HEK293 (cell line): ENCODE data around the gene ZFC3H1.

Experiments used
- CTCF ChIA-PET: fragments of 350-600 bp; formaldehyde crosslinking; extraction: SDS; loops from one replicate; lab custom pipeline; 2021; ENCODE audit warnings: antibody characterized with exemption; lab: Yijun Ruan, JAX
- POLR2A ChIA-PET: fragments of 300-600 bp; formaldehyde crosslinking; extraction: SDS; loops from one replicate; lab custom pipeline; 2020; ENCODE audit warnings: antibody characterized with exemption, inconsistent platforms; lab: Yijun Ruan, JAX
- H3K27ac ChIP-seq: fragments of 200-500 bp; sonication (Bioruptor generic); 2 replicates; pipeline ENCODE4 v1.5.1; 2014; ENCODE audit warnings: low read depth, low read length, control low read depth, inconsistent platforms; ENCODE audit errors: extremely low read depth
- H3K36me3 ChIP-seq, 2 experiments: fragments of 200-500 bp in 1 of 2; sonication (Bioruptor generic) in 1 of 2; 1 replicate in 1 of 2; 2 replicates in 1 of 2; pipeline ENCODE4 v1.5.1; 2014 to 2017; ENCODE audit warnings: inconsistent platforms in 2 of 2, low read length in 2 of 2; ENCODE audit not compliant: control insufficient read depth in 2 of 2, insufficient read depth in 1 of 2
- H3K4me1 ChIP-seq: fragments of 200-500 bp; sonication (Bioruptor generic); 2 replicates; pipeline ENCODE4 v1.5.1; 2014; ENCODE audit warnings: mild to moderate bottlenecking, low read length, inconsistent platforms; ENCODE audit not compliant: control insufficient read depth, insufficient read depth
- H3K4me3 ChIP-seq: 2 replicates; pipeline ENCODE4 v1.5.1; 2011; ENCODE audit warnings: low read depth, mild to moderate bottlenecking, control low read depth, low read length, moderate library complexity
- H3K9me3 ChIP-seq: fragments of 200-500 bp; sonication (Bioruptor generic); 2 replicates; pipeline ENCODE4 v1.5.1; 2014; ENCODE audit warnings: low read depth, low read length, inconsistent platforms; ENCODE audit not compliant: control insufficient read depth, insufficient read depth
- KLF16 ChIP-seq: fragments of 450-650 bp; formaldehyde crosslinking; IDR thresholded peaks from 2 replicates; pipeline ENCODE4 v1.5.1; 2017; ENCODE audit warnings: missing biosample characterization, missing genetic modification characterization
- PRDM1 ChIP-seq: fragments of 450-650 bp; formaldehyde crosslinking; IDR thresholded peaks from 2 replicates; pipeline ENCODE4; 2016; ENCODE audit warnings: missing biosample characterization, missing genetic modification characterization
- ZBTB8A ChIP-seq: fragments of 450-650 bp; formaldehyde crosslinking; IDR thresholded peaks from 2 replicates; pipeline ENCODE4 v1.5.1; 2016; ENCODE audit warnings: missing biosample characterization, missing genetic modification characterization
- ZFP41 ChIP-seq: fragments of 450-650 bp; formaldehyde crosslinking; IDR thresholded peaks from 2 replicates; pipeline ENCODE4 v1.5.1; 2016; ENCODE audit warnings: missing biosample characterization, missing genetic modification characterization, borderline replicate concordance
- ZNF114 ChIP-seq: fragments of 450-650 bp; formaldehyde crosslinking; IDR thresholded peaks from 2 replicates; pipeline ENCODE4 v1.5.0; 2017; ENCODE audit warnings: missing biosample characterization, missing genetic modification characterization
- ZNF146 ChIP-seq: fragments of 450-650 bp; formaldehyde crosslinking; IDR thresholded peaks from 2 replicates; pipeline ENCODE4 v1.5.1; 2016; ENCODE audit warnings: missing biosample characterization, missing genetic modification characterization
- ZNF148 ChIP-seq: fragments of 450-650 bp; formaldehyde crosslinking; IDR thresholded peaks from 2 replicates; pipeline ENCODE4 v1.5.0; 2017; ENCODE audit warnings: missing biosample characterization, missing genetic modification characterization, borderline replicate concordance
- ZNF26 ChIP-seq: fragments of 450-650 bp; formaldehyde crosslinking; IDR thresholded peaks from 2 replicates; pipeline ENCODE4 v1.5.1; 2016; ENCODE audit warnings: missing biosample characterization, missing genetic modification characterization
- ZNF324 ChIP-seq: fragments of 450-650 bp; formaldehyde crosslinking; IDR thresholded peaks from 2 replicates; pipeline ENCODE4 v1.5.1; 2016; ENCODE audit warnings: missing biosample characterization, missing genetic modification characterization
- ZNF362 ChIP-seq: fragments of 450-650 bp; formaldehyde crosslinking; IDR thresholded peaks from 2 replicates; pipeline ENCODE4 v1.5.1; 2016; ENCODE audit warnings: missing biosample characterization, missing genetic modification characterization
- ZNF404 ChIP-seq: fragments of 450-650 bp; formaldehyde crosslinking; IDR thresholded peaks from 2 replicates; pipeline ENCODE4 v1.5.1; 2017; ENCODE audit warnings: missing biosample characterization, missing genetic modification characterization
- ZNF423 ChIP-seq: fragments of 450-650 bp; formaldehyde crosslinking; IDR thresholded peaks from 2 replicates; pipeline ENCODE4 v1.5.1; 2016; ENCODE audit warnings: missing biosample characterization, missing genetic modification characterization
- ZNF561 ChIP-seq: fragments of 450-650 bp; IDR thresholded peaks from 2 replicates; pipeline ENCODE4 v1.5.1; 2018; ENCODE audit warnings: missing biosample characterization, missing genetic modification characterization, borderline replicate concordance
- ZNF654 ChIP-seq: fragments of 450-650 bp; formaldehyde crosslinking; IDR thresholded peaks from 2 replicates; pipeline ENCODE4 v1.5.1; 2016; ENCODE audit warnings: low read depth, missing biosample characterization, missing genetic modification characterization
- ZNF660 ChIP-seq: fragments of 450-650 bp; IDR thresholded peaks from 2 replicates; pipeline ENCODE4 v1.5.1; 2018; ENCODE audit warnings: missing biosample characterization, mild to moderate bottlenecking, missing genetic modification characterization
- ZNF670 ChIP-seq: fragments of 450-650 bp; formaldehyde crosslinking; IDR thresholded peaks from 2 replicates; pipeline ENCODE4 v1.5.1; 2016; ENCODE audit warnings: missing biosample characterization, missing genetic modification characterization, low read depth
- ZNF747 ChIP-seq: fragments of 450-650 bp; formaldehyde crosslinking; IDR thresholded peaks from 2 replicates; pipeline ENCODE4 v1.5.1; 2016; ENCODE audit warnings: missing biosample characterization, missing genetic modification characterization
- ZNF785 ChIP-seq: fragments of 450-650 bp; formaldehyde crosslinking; IDR thresholded peaks from 2 replicates; pipeline ENCODE4 v1.5.1; 2016; ENCODE audit warnings: missing biosample characterization, missing genetic modification characterization
- ZSCAN18 ChIP-seq: fragments of 450-650 bp; formaldehyde crosslinking; IDR thresholded peaks from 2 replicates; pipeline ENCODE4 v1.5.1; 2016; ENCODE audit warnings: missing biosample characterization, missing genetic modification characterization
- TF ChIP-seq, protein P1 (sequence below): fragments of 450-650 bp; formaldehyde crosslinking; IDR thresholded peaks from 2 replicates; pipeline ENCODE4 v1.5.1; 2016; ENCODE audit warnings: missing biosample characterization, missing genetic modification characterization
- TF ChIP-seq, protein P2 (sequence below): fragments of 450-650 bp; formaldehyde crosslinking; IDR thresholded peaks from 2 replicates; pipeline ENCODE4 v1.5.1; 2016; ENCODE audit warnings: missing biosample characterization, missing genetic modification characterization

ZFC3H1 gene

GRCh38 chr12:71708658-71709057 lies 45.0 kb upstream of the ZFC3H1 start (continued):
- TF ChIP-seq ZNF26 (tag by site-specific recombination) (no peak), ZNF148 (no peak), ZNF747 (tag by site-specific recombination) (no peak)
- TF ChIP-seq, protein P1, sequence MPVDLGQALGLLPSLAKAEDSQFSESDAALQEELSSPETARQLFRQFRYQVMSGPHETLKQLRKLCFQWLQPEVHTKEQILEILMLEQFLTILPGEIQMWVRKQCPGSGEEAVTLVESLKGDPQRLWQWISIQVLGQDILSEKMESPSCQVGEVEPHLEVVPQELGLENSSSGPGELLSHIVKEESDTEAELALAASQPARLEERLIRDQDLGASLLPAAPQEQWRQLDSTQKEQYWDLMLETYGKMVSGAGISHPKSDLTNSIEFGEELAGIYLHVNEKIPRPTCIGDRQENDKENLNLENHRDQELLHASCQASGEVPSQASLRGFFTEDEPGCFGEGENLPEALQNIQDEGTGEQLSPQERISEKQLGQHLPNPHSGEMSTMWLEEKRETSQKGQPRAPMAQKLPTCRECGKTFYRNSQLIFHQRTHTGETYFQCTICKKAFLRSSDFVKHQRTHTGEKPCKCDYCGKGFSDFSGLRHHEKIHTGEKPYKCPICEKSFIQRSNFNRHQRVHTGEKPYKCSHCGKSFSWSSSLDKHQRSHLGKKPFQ (tag by site-specific recombination) = no peak
- TF ChIP-seq, all 188 proteins: peak for 0

DNA sequence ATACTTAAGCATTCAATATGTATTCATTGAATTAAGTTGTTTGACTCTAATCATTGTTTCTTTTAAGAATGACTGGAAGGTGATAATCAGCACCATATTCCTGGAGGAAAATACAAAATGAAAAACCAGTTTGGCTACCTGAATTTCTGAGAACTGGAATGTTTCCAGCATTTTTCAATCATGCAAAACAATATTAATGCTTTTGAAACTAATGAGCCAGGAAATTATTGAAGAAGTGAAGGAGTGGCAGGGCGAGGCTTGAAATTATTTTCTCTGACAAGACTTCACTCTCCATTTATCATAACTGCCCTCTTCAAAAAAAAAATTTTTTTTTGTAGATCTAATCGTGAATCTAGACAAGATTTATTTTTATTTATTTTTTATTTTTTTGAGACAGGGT lies 41.3 kb upstream of the ZFC3H1 start:
- no peak overlapping the region for H3K27ac ChIP-seq
- H3K36me3 ChIP-seq = peaks cover 9 to 25% of the 10 kb centered on the region in 2 experiments
- H3K4me1 ChIP-seq = no peaks in the 10 kb centered on the region
- no peaks in the 10 kb centered on the region for H3K9me3 ChIP-seq
- TF ChIP-seq ZNF362 (tag by site-specific recombination) (no peak), ZNF148 (no peak), ZNF324 (tag by site-specific recombination) (no peak), PRDM1 (tag by site-specific recombination) (no peak), ZNF423 (tag by site-specific recombination) (no peak), ZNF654 (tag by site-specific recombination) (no peak)
- POLR2A ChIA-PET = no interaction called here
- no peak overlapping the region for H3K4me3 ChIP-seq
- CTCF ChIA-PET = no interaction called here

GRCh38 chr12:71703206-71703605 lies 39.6 kb upstream of the ZFC3H1 start:
- H3K4me3 ChIP-seq = no peak overlapping the region
- H3K27ac ChIP-seq = no peak overlapping the region
- ChIA-PET POLR2A (interaction anchor here (1.4 to 1.6 kb wide), 3 partner anchors 18 to 51 kb away, joined by 3 to 7 read pairs (median 6); partner anchors contain the start of genes RAB21, THAP2, TMEM19 and ZFC3H1), CTCF (interaction anchor here (1.2 to 1.4 kb wide), 2 partner anchors 17 to 44 kb away, joined by 3 read pairs; partner anchors contain the start of gene TMEM19)
- peaks cover 23 to 42% of the 10 kb centered on the region in 2 experiments for H3K36me3 ChIP-seq
- H3K4me1 ChIP-seq = no peaks in the 10 kb centered on the region
- H3K9me3 ChIP-seq = no peaks in the 10 kb centered on the region
- TF ChIP-seq ZSCAN18 (tag by site-specific recombination) = no peak
- TF ChIP-seq ZNF660 (tag by site-specific recombination) = no peak
- no peak for TF ChIP-seq ZNF146 (tag by site-specific recombination)
- TF ChIP-seq, protein P2, sequence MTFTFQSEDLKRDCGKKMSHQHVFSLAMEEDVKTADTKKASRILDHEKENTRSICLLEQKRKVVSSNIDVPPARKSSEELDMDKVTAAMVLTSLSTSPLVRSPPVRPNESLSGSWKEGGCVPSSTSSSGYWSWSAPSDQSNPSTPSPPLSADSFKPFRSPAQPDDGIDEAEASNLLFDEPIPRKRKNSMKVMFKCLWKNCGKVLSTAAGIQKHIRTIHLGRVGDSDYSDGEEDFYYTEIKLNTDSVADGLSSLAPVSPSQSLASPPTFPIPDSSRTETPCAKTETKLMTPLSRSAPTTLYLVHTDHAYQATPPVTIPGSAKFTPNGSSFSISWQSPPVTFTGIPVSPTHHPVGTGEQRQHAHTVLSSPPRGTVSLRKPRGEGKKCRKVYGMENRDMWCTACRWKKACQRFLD (tag by site-specific recombination) = no peak
- no peak for TF ChIP-seq ZBTB8A (tag by site-specific recombination)
- TF ChIP-seq ZNF670 (tag by site-specific recombination) = no peak
- TF ChIP-seq ZNF561 (tag by site-specific recombination) = no peak
- TF ChIP-seq ZFP41 = no peak
- TF ChIP-seq ZNF785 (tag by site-specific recombination) = no peak
- TF ChIP-seq ZNF114 (tag by site-specific recombination) = no peak
- no peak for TF ChIP-seq KLF16 (tag by site-specific recombination)
- TF ChIP-seq ZNF404 (tag by site-specific recombination) = no peak
